K562 (cell line): ENCODE measurements around the gene NECAB3. TPM values are rescaled to one million over a fixed set of nuclear protein-coding genes. Genes with fewer than 3 reads are reported as not detected.
A peak's percentile ranks its signal among the peaks of the same experiment; 100 is the strongest.

Experiments used
- ARID3A ChIP-seq: IDR thresholded peaks from 2 replicates; pipeline ENCODE4 v1.6.1; 2012; ENCODE audit warnings: low read depth, low read length, improper control_type of control experiment, borderline replicate concordance
- ATF7 ChIP-seq: fragments of 450-650 bp; IDR thresholded peaks from 2 replicates; pipeline ENCODE4 v1.7.1; 2014; ENCODE audit warnings: mild to moderate bottlenecking, moderate library complexity
- BHLHE40 ChIP-seq: IDR thresholded peaks from 2 replicates; pipeline ENCODE4 v1.6.1; 2011; ENCODE audit warnings: low read length, improper control_type of control experiment
- CAMTA2 ChIP-seq: fragments of 250-450 bp; sonication (Bioruptor Pico); conservative IDR thresholded peaks from 2 replicates; pipeline ENCODE4 v1.5.1; 2022
- CBFA2T3 ChIP-seq: fragments of 450-650 bp; IDR thresholded peaks from 2 replicates; pipeline ENCODE4 v1.6.1; 2017
- CBX3 ChIP-seq, 2 experiments: IDR thresholded peaks; 1 replicate in 1 of 2; 2 replicates in 1 of 2; pipeline ENCODE4 v1.6.1; 2012; ENCODE audit warnings: inconsistent platforms in 2 of 2, low read length in 2 of 2, borderline replicate concordance in 1 of 2, control low read depth in 1 of 2
- CEBPZ ChIP-seq: fragments of 150-350 bp; IDR thresholded peaks from 2 replicates; pipeline ENCODE4 v1.6.1; 2014; ENCODE audit warnings: low read depth, mild to moderate bottlenecking, low read length, borderline replicate concordance
- CREM ChIP-seq: IDR thresholded peaks from 2 replicates; pipeline ENCODE4 v1.6.1; 2014; ENCODE audit warnings: antibody characterized with exemption, low read depth
- EP400 ChIP-seq: fragments of 450-650 bp; IDR thresholded peaks from 2 replicates; pipeline ENCODE4 v1.6.1; 2017; ENCODE audit warnings: antibody characterized with exemption, mild to moderate bottlenecking, moderate library complexity
- ETV1 ChIP-seq: fragments of 450-650 bp; conservative IDR thresholded peaks from 2 replicates; pipeline ENCODE4 v1.6.1; 2016; ENCODE audit warnings: missing genetic modification characterization, control low read depth, low read depth, missing compliant biosample characterization
- HDAC1 ChIP-seq, 2 experiments: fragments of 450-650 bp; IDR thresholded peaks; 2 replicates each; pipeline ENCODE4 v1.6.1; 2016 to 2017; ENCODE audit warnings: inconsistent platforms in 1 of 2, mild to moderate bottlenecking in 1 of 2, moderate library complexity in 1 of 2
- MNT ChIP-seq, 2 experiments: fragments of 450-650 bp; conservative IDR thresholded peaks; 2 replicates each; pipeline ENCODE4 v1.6.1; 2017; ENCODE audit warnings: mild to moderate bottlenecking in 2 of 2, moderate library complexity in 2 of 2
- POU5F1 ChIP-seq: fragments of 150-350 bp; IDR thresholded peaks from 2 replicates; pipeline ENCODE4 v1.6.1; 2014; ENCODE audit warnings: borderline replicate concordance, low read length, low read depth, mild to moderate bottlenecking; ENCODE audit not compliant: partially characterized antibody
- RBM22 ChIP-seq: fragments of 200-400 bp; formaldehyde crosslinking; IDR thresholded peaks from 2 replicates; pipeline ENCODE4 v1.6.1; 2018; ENCODE audit warnings: low read length, low read depth; ENCODE audit not compliant: poor library complexity, severe bottlenecking
- RFX5 ChIP-seq: IDR thresholded peaks from 2 replicates; pipeline ENCODE4 v1.6.1; 2011; ENCODE audit warnings: low read depth, mild to moderate bottlenecking, improper control_type of control experiment, low read length
- SMAD4 ChIP-seq: fragments of 250-450 bp; sonication (Bioruptor Pico); conservative IDR thresholded peaks from 2 replicates; pipeline ENCODE4 v1.8.0; 2021; ENCODE audit warnings: inconsistent platforms, mild to moderate bottlenecking, moderate library complexity
- XRCC4 ChIP-seq: IDR thresholded peaks from one replicate; pipeline ENCODE4 v1.6.1; 2011; ENCODE audit not compliant: insufficient read depth, insufficient read length; ENCODE audit errors: extremely low read depth
- ZBTB7A ChIP-seq: IDR thresholded peaks from 2 replicates; pipeline ENCODE4 v1.6.1; 2011; ENCODE audit warnings: low read depth, mild to moderate bottlenecking, low read length, moderate library complexity, borderline replicate concordance; ENCODE audit not compliant: control insufficient read depth
- ZNF197 ChIP-seq: fragments of 200-800 bp; sonication (Bioruptor generic); IDR thresholded peaks from 2 replicates; pipeline ENCODE4 v1.6.1; 2016; ENCODE audit warnings: low read depth, missing genetic modification characterization, missing compliant biosample characterization
- polyA plus RNA-seq, 8 experiments: library from polyadenylated mRNA; depleted of rRNA in 4 of 8; stranded (reverse) in 5 of 8; unstranded in 3 of 8; fragments of >200 nt; fragmentation: Nextera tagmentation in 2 of 8; fragmentation: Illumina TruSeq in 1 of 8; extraction: Ambion mirVana in 2 of 8; extraction: Trizol in 1 of 8; gene quantifications; 2 replicates each; pipeline versions ENCODE4 v1.2.1 to v1.2.3, GENCODE V29; 2011 to 2014; ENCODE audit warnings: inconsistent platforms in 1 of 8, missing spikeins in 1 of 8
- total RNA-seq, 7 experiments: library from RNA; depleted of rRNA in 6 of 7; stranded (reverse); fragments of >200 nt in 6 of 7; fragmentation: Illumina TruSeq in 2 of 7; extraction: Trizol in 2 of 7; gene quantifications; 2 replicates each; pipeline versions ENCODE4 v1.2.1 to v1.2.3, GENCODE V29; 2011 to 2021; ENCODE audit warnings: low replicate concordance in 1 of 7

Gene NECAB3
- total and polyA plus RNA-seq, 9 of the 15 experiments (the other 6 are each of a cell fraction or from before 2014, with no cell fraction given), result 0.94 to 63.3 (median 31.5) TPM

- TF ChIP-seq ARID3A (peak; percentile 44; the same call in 1 of the 2 replicates), RFX5 (no peak), EP400 (peak; percentile 38; the same call in 1 of the 2 replicates), ZBTB7A (peak; percentile 66), CBFA2T3 (peak; percentile 97), CEBPZ (no peak), ETV1 (peak; percentile 64; the same call in 1 of the 2 replicates), RBM22 (no peak), POU5F1 (no peak), MNT (conservative IDR thresholded peaks at IDR 0.05) (peak; percentile 33 to 82; a peak in 3 of 4 replicates), XRCC4 (no peak), SMAD4 (CRISPR knock-in tag) (peak; percentile 54; the same call in 1 of the 2 replicates), ZNF197 (CRISPR knock-in tag) (peak; percentile 20; the same call in 1 of the 2 replicates), HDAC1 (IDR thresholded peaks at IDR 0.05) (peak; percentile 76 to 98; a peak in 3 of 4 replicates), CAMTA2 (no peak), BHLHE40 (peak; percentile 67), ATF7 (peak; percentile 53; the same call in 1 of the 2 replicates), CBX3 (IDR thresholded peaks at IDR 0.05; ENCODE audit: borderline replicate concordance in 1 of 2, low read length in 2 of 2) (peak in 1 of 2 experiments; percentile 16; a peak in 1 of 3 replicates), CREM (peak; percentile 79)
Measured at GRCh38 chr20:33689973-33690372, 15.7 kb upstream of the NECAB3 start (continued).
